ENCODE results near the gene EXOC1L. TPM values are rescaled to one million over a fixed set of nuclear protein-coding genes. Genes with fewer than 3 reads are reported as not detected.

Gene EXOC1L, protein sequence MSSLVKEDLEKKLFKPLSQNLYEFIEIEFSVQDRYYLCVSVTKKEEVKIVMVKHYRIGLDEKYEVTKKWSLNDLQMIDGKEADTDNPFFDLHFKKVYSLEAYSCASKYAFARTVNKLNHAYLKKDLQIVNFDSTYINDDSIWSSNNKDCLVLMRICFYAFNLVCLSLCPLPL
- not detected for total RNA-seq
- long read RNA-seq: 0 reads

DNA sequence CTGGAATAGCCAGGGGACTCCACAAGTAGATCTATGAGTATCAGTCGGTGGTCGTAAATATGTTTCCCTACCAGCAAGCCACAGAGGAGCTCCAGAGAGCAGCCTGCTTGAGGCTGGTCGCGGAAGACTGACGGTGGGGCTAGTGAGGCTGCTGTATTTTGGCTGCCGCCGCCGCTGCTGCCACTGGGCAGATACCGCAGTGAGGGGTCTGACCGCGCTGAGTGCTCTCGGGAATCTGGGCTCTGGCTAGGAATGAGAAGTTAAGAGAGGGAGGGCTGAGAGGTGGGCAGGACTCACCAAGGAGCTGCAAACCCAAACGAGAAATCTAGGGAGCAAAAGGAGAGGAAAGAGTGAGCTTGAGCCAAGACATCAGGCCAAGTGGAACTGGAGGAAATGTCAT lies at the start of gene EXOC1L:
TSS of gene EXOC1L (plus strand) at position 157 of the 400 bp plus-strand sequence. CDS start at position 394, 237 bp downstream.
- peak; percentile 36 for ATAC-seq
- peak within 1 kb of the TSS; percentile 0 for H3K4me3 ChIP-seq
- intact Hi-C loops (cut with DNase I): no loop called here

DNA sequence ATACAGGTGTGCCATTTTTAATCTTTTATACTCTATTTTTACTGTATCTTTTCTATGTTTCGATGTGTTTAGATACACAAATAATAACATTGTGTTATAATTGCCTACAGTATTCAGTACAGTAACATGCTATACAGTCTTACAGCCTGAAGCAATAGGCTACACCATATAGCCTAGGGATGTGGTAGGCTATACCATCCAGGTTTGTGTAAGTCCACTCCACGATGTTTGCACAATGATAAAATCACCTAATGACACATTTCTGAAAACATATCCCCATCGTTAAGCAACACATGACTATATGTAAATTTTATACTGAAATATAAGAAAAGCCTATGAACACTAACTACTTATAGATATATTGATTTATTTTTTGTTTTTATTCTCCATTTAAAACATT lies 48.9 kb upstream of the EXOC1L start:
- no peak for TF ChIP-seq CTCF (IDR thresholded peaks at IDR 0.05)
- intact Hi-C loops (cut with DNase I): no loop called here
- H3K4me1 ChIP-seq: no peaks in the 10 kb centered on the region
- no peak overlapping the region for H3K4me3 ChIP-seq
- no peaks in the 10 kb centered on the region for H3K36me3 ChIP-seq
- ATAC-seq: no peak
- no peak overlapping the region for H3K27ac ChIP-seq
- no peaks in the 10 kb centered on the region for H3K9me3 ChIP-seq
- DNase-seq: no peak
- no peaks in the 10 kb centered on the region for H3K27me3 ChIP-seq

More for the DNA sequence above, at the start of gene EXOC1L:
- H3K4me1 ChIP-seq: no peaks in the 10 kb centered on the region
- H3K9me3 ChIP-seq: no peaks in the 10 kb centered on the region
- TF ChIP-seq CTCF (IDR thresholded peaks at IDR 0.05): no peak
- DNase-seq: no peak
- H3K27me3 ChIP-seq: no peaks in the 10 kb centered on the region
- H3K36me3 ChIP-seq: no peaks in the 10 kb centered on the region
- no peak within 1 kb of the TSS for H3K27ac ChIP-seq

DNA sequence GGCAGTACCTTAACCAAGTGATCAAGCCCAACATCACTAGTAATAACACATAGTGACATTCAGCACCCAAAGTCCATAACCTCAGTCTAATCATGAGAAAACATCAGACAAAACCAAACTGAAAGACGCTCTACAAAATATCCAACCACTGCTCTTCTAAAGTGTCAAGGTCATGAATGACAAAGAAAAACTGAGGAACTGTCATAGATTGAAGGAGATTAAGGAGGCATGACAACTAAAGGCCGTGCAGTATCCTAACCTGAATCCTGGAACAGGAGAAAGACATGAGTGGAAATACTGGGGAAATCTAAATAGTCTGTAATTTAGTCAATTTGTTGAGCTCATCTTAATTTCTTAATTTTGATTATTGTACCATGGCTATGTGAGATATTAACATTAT lies 38.2 kb upstream of the EXOC1L start:
- DNase-seq (no peak), ATAC-seq (no peak)
- Histone ChIP-seq H3K36me3 (no peaks in the 10 kb centered on the region), H3K27me3 (no peaks in the 10 kb centered on the region), H3K4me1 (no peaks in the 10 kb centered on the region), H3K27ac (no peak overlapping the region), H3K4me3 (no peak overlapping the region), H3K9me3 (no peaks in the 10 kb centered on the region)
- intact Hi-C loops (cut with DNase I): no loop called here
- no peak for TF ChIP-seq CTCF (IDR thresholded peaks at IDR 0.05)

GRCh38 chr4:55781812-55782211 lies 37.8 kb upstream of the EXOC1L start:
- H3K4me1 ChIP-seq: no peaks in the 10 kb centered on the region
- DNase-seq: no peak
- H3K27me3 ChIP-seq: no peaks in the 10 kb centered on the region
- ATAC-seq: peak; percentile 15
- no peak overlapping the region for H3K27ac ChIP-seq
- intact Hi-C loops (cut with DNase I): no loop called here
- H3K9me3 ChIP-seq: no peaks in the 10 kb centered on the region
- H3K36me3 ChIP-seq: no peaks in the 10 kb centered on the region
- H3K4me3 ChIP-seq: no peak overlapping the region
- no peak for TF ChIP-seq CTCF (IDR thresholded peaks at IDR 0.05)

- DNase-seq: no peak
- no peak overlapping the region for H3K27ac ChIP-seq
- H3K9me3 ChIP-seq: no peaks in the 10 kb centered on the region
- no peak overlapping the region for H3K4me3 ChIP-seq
- H3K36me3 ChIP-seq: no peaks in the 10 kb centered on the region
- TF ChIP-seq CTCF (IDR thresholded peaks at IDR 0.05): no peak
- intact Hi-C loops (cut with DNase I): no loop called here
- no peaks in the 10 kb centered on the region for H3K4me1 ChIP-seq
- no peaks in the 10 kb centered on the region for H3K27me3 ChIP-seq
- no peak for ATAC-seq
Observed at GRCh38 chr4:55783584-55783983, 36.0 kb upstream of the EXOC1L start.

DNA sequence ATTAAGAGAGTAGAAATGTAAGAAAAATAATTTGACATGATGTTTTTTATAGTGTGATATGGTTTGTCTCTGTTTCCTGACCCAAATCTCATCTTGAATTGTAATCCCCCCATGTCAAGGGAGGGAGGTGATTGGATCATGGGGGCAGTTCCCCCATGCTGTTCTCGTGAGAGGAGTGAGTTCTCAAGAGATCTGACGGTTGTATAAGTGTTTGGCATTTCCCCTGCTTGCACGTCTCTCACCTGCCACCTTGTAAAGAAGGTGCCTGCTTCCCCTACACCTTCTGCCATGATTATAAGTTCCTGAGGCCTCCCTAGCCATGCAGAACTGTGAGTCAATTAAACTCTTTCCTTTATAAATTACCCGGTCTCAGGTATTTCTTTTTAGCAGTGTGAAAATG lies 34.8 kb upstream of the EXOC1L start:
- H3K4me1 ChIP-seq: no peaks in the 10 kb centered on the region
- H3K27ac ChIP-seq: no peak overlapping the region
- H3K36me3 ChIP-seq: no peaks in the 10 kb centered on the region
- ATAC-seq: no peak
- no peaks in the 10 kb centered on the region for H3K9me3 ChIP-seq
- intact Hi-C loops (cut with DNase I): no loop called here
- no peak for TF ChIP-seq CTCF (IDR thresholded peaks at IDR 0.05)
- H3K27me3 ChIP-seq: no peaks in the 10 kb centered on the region
- DNase-seq: no peak
- no peak overlapping the region for H3K4me3 ChIP-seq

All from upper lobe of right lung (tissue), 1 donor.